ENCODE results near the gene ST6GALNAC6. TPM values are rescaled to one million over a fixed set of nuclear protein-coding genes. Genes with fewer than 3 reads are reported as not detected.
A peak's percentile ranks its signal among the peaks of the same experiment; 100 is the strongest.

Gene ST6GALNAC6
- total RNA-seq, 1 donor from 2014 or later = 34.0 TPM

- peak; percentile 96 for DNase-seq
Observed at GRCh38 chr9:127916720-127917581, 17.5 kb upstream of the ST6GALNAC6 start, which contains the start of gene ST6GALNAC4. ST6GALNAC4 (minus strand) TSS chr9:127917041; CDS start chr9:127916419, 622 bp downstream.

- peak; percentile 65 for DNase-seq
Observed at GRCh38 chr9:127915801-127916719, 16.7 kb upstream of the ST6GALNAC6 start.

GRCh38 chr9:127915325-127915752 lies 15.9 kb upstream of the ST6GALNAC6 start:
- no peak for DNase-seq

GRCh38 chr9:127913682-127914081 lies 14.3 kb upstream of the ST6GALNAC6 start:
- DNase-seq = no peak

- no peak for DNase-seq
Observed at GRCh38 chr9:127912882-127913281, 13.5 kb upstream of the ST6GALNAC6 start.

GRCh38 chr9:127912296-127912695 lies 12.9 kb upstream of the ST6GALNAC6 start:
- DNase-seq = no peak

GRCh38 chr9:127910613-127911205 lies 11.3 kb upstream of the ST6GALNAC6 start:
- no peak for DNase-seq

- DNase-seq = no peak
Observed at GRCh38 chr9:127909839-127910273, 10.5 kb upstream of the ST6GALNAC6 start.

GRCh38 chr9:127908660-127908926 lies 9.2 kb upstream of the ST6GALNAC6 start:
- no peak for DNase-seq

GRCh38 chr9:127907867-127908659 lies 8.7 kb upstream of the ST6GALNAC6 start:
- DNase-seq = no peak

GRCh38 chr9:127905788-127906191 lies 6.4 kb upstream of the ST6GALNAC6 start:
- no peak for DNase-seq

GRCh38 chr9:127905004-127905728 lies 5.8 kb upstream of the ST6GALNAC6 start:
- DNase-seq = no peak

- peak; percentile 83 for DNase-seq
Observed at GRCh38 chr9:127904561-127905003, 5.2 kb upstream of the ST6GALNAC6 start.

GRCh38 chr9:127903557-127904475 lies 4.4 kb upstream of the ST6GALNAC6 start:
- DNase-seq = peak; percentile 54

GRCh38 chr9:127898433-127899127 lies 823 bp downstream of the ST6GALNAC6 start:
- DNase-seq = peak; percentile 67

- peak; percentile 90 for DNase-seq
Observed at GRCh38 chr9:127897193-127897692, 2.2 kb downstream of the ST6GALNAC6 start.

- DNase-seq = no peak
Observed at GRCh38 chr9:127896395-127897192, 2.8 kb downstream of the ST6GALNAC6 start.

GRCh38 chr9:127895811-127896210 lies 3.6 kb downstream of the ST6GALNAC6 start:
- DNase-seq = no peak
